Aortic smooth muscle cell (primary cell): ENCODE results near the gene HELZ2. TPM values are rescaled to one million over a fixed set of nuclear protein-coding genes. Genes with fewer than 3 reads are reported as not detected.

ENCODE experiments used
- total RNA-seq: library from RNA; depleted of rRNA; stranded (reverse); fragments of >200 nt; gene quantifications from 2 replicates; pipeline ENCODE4 v1.2.3, GENCODE V29; 2014

HELZ2 gene
- total RNA-seq: 27.6 and 32.0 TPM in 2 replicates

GRCh38 chr20:63574156-63574828 is at the start of gene HELZ2:
HELZ2 (minus strand) TSS chr20:63574239; CDS start chr20:63572385, 1,854 bp downstream.

DNA sequence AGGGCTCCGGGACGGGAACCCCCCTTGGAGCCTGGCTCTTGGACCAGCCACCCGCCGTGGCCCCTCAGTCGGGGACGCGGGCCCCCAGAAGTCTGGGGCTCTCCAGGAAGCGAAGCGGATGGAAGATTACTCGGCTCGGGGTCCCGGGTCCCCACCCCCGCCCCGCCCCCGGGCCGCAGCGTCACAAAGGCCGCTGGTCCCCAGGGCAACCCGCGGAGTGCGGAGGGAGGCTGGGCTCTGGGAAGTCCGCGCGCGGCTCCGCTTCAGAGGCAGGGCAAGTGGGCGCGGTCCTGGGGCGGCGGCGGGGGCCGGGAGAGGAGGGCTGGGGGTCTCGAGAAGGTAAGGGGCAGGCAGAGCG is 20.1 kb downstream of the HELZ2 start, which contains the start of gene FNDC11:
Gene FNDC11, plus strand, starts transcription at position 227 of the 358 bp plus-strand sequence. CDS start 1,505 bp downstream, outside the sequence.

DNA sequence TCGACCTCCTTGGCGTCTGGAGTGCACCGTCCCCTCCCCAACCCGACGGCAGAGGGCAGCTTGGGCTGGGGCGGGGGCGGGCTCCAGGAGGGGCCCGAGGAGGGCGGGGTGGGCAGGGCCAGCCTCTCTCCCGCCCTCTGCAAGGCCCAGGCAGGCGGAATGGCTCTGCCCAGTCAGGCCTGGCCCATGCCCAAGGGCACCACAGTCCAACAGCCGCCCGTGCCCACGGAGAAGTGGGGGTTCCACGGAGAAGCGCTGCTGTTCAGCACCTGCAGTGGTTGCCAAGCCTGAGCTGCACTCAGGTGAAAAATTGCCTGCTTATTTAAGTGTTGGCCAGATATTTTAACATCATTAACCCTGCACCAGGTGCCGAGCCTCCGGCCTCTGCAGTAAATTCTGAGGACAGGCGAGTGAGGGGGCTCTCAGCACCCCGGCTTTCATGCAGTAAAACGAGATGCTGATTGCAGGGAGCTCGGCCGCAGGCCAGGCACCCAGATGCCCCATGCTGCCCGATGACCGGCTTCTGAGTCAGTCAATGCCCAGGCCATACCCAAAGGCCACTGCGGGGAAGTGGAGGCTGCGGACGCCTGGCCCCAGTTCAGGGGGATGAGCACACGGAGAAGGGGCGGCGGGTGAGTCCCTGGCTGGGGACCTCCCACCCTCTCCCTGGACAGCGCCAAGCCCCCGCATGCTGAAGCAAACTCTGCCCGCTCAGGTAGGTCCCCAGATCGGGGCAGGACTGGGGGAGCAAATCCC is 26.1 kb downstream of the HELZ2 start, which contains the start of gene SRMS:
Gene SRMS, minus strand, starts transcription at position 25 of the 756 bp plus-strand sequence. CDS start 286 bp downstream, outside the sequence.

GRCh38 chr20:63536997-63537524 is 37.0 kb downstream of the HELZ2 start, which contains the start of gene PTK6:
PTK6 (minus strand) TSS chr20:63537376; CDS start chr20:63537314, 62 bp downstream.

Other genes with a start within 250 kb of the HELZ2 start
- gene CHRNA4, start 212.9 kb downstream of the HELZ2 start, total RNA-seq: not detected in 2 replicates
- not detected in 2 replicates for gene KCNQ2, start 101.6 kb downstream of the HELZ2 start, total RNA-seq
- 0.06 and 0.13 TPM in 2 replicates for gene EEF1A2, start 75.2 kb downstream of the HELZ2 start, total RNA-seq
- 31.3 and 33.0 TPM in 2 replicates for gene PPDPF, start 53.5 kb downstream of the HELZ2 start, total RNA-seq
- gene PTK6, start 36.9 kb downstream of the HELZ2 start, total RNA-seq: 0.12 and 0.13 TPM in 2 replicates
- gene SRMS, start 26.5 kb downstream of the HELZ2 start, total RNA-seq: not detected in 2 replicates
- gene FNDC11, start 20.1 kb downstream of the HELZ2 start, total RNA-seq: 0.12 and 0.13 TPM in 2 replicates
- gene GMEB2, start 52.9 kb upstream of the HELZ2 start, total RNA-seq: 8.4 and 8.5 TPM in 2 replicates
- gene STMN3, start 79.2 kb upstream of the HELZ2 start, total RNA-seq: 13.7 and 22.9 TPM in 2 replicates
- 12.4 and 15.7 TPM in 2 replicates for gene RTEL1, start 84.1 kb upstream of the HELZ2 start, total RNA-seq
- 4.5 and 7.0 TPM in 2 replicates for gene TNFRSF6B, start 122.4 kb upstream of the HELZ2 start, total RNA-seq
- gene ARFRP1, start 133.7 kb upstream of the HELZ2 start, total RNA-seq: 44.7 and 53.4 TPM in 2 replicates
- 15.8 and 22.3 TPM in 2 replicates for gene ZGPAT, start 133.8 kb upstream of the HELZ2 start, total RNA-seq
- 2.1 TPM in 2 replicates for gene LIME1, start 162.4 kb upstream of the HELZ2 start, total RNA-seq
- gene SLC2A4RG, start 165.5 kb upstream of the HELZ2 start, total RNA-seq: 19.3 and 21.5 TPM in 2 replicates